Thyroid gland (tissue), 4 donors: ENCODE results near the gene MIEN1. TPM values are rescaled to one million over a fixed set of nuclear protein-coding genes. Genes with fewer than 3 reads are reported as not detected.
A peak's percentile ranks its signal among the peaks of the same experiment; 100 is the strongest.

Source experiments
- DNase-seq, 2 donors: peaks; one replicate each; pipeline ENCODE4 v3.0.0-alpha.2; 2019
- H3K27ac ChIP-seq, 3 donors: fragments of 200-600 bp; sonication (generic); 1 replicate in 2 of 3; 2 replicates in 1 of 3; pipeline ENCODE4 v1.5.1; 2016 to 2019; ENCODE audit warnings: mild to moderate bottlenecking in 1 of 3, moderate library complexity in 1 of 3
- H3K27me3 ChIP-seq: fragments of 200-600 bp; sonication (generic); one replicate; pipeline ENCODE4 v1.5.1; 2019
- H3K36me3 ChIP-seq, 2 donors: fragments of 200-600 bp; sonication (generic); one replicate each; pipeline ENCODE4 v1.5.1; 2016 to 2019
- H3K4me1 ChIP-seq, 2 donors: fragments of 200-600 bp; sonication (generic); one replicate each; pipeline ENCODE4 v1.5.1; 2017 to 2019
- H3K4me3 ChIP-seq, 3 donors: fragments of 200-600 bp; sonication (generic); replicated peaks in 1 of 3; 1 replicate in 2 of 3; 2 replicates in 1 of 3; pipeline ENCODE4 v1.5.1; 2016; ENCODE audit warnings: mild to moderate bottlenecking in 1 of 3
- H3K9me3 ChIP-seq: fragments of 200-600 bp; sonication (generic); one replicate; pipeline ENCODE4 v1.5.1; 2017
- POLR2A ChIP-seq, 2 donors: fragments of 450-650 bp; IDR thresholded peaks; one replicate each; pipeline ENCODE4 v1.6.1; 2017; ENCODE audit warnings: antibody characterized with exemption in 2 of 2, mild to moderate bottlenecking in 2 of 2, moderate library complexity in 1 of 2
- WGBS, 2 donors: methylation state at CpG; one replicate each; pipeline ENCODE4 v1.1.5; 2017; 5-methylcytosine and 5-hydroxymethylcytosine counted together
- intact Hi-C: fragments of 100-400 bp; cut with DNase I; formaldehyde crosslinking; loops from one replicate; pipeline ENCODE4 v1.15.1; 2023
- total RNA-seq, 4 donors: library from RNA; depleted of rRNA; stranded (reverse); fragments of >200 nt; gene quantifications; one replicate each; pipeline ENCODE4 v1.2.3, GENCODE V29; 2016
- TF ChIP-seq, protein P1 (sequence below), 6 experiments: fragments of 200-600 bp in 3 of 6; fragments of 450-650 bp in 3 of 6; sonication (generic) in 3 of 6; IDR thresholded peaks; one replicate each; pipeline ENCODE4 v1.5.1; 2016 to 2019; ENCODE audit warnings: antibody characterized with exemption in 6 of 6, mild to moderate bottlenecking in 2 of 6, inconsistent platforms in 1 of 6, moderate library complexity in 1 of 6

The MIEN1 gene
- total RNA-seq, 4 donors from 2014 or later, result 39.8 to 134 (median 70.3) TPM

DNA sequence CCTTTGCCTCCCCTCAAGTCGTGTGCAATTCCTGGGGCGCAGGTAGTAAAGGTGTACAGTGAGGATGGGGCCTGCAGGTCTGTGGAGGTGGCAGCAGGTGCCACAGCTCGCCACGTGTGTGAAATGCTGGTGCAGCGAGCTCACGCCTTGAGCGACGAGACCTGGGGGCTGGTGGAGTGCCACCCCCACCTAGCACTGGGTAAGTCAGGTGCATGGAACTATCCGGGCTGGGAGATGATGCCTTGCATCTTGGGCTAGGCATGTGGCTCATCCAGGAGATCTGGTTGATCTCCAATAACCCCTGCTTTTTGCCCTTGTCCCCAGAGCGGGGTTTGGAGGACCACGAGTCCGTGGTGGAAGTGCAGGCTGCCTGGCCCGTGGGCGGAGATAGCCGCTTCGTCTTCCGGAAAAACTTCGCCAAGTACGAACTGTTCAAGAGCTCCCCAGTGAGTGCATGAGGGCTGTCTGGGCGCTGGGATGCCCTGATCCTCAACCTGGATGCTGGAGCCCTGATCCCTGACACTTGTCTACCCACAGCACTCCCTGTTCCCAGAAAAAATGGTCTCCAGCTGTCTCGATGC, 12.6 kb upstream of the MIEN1 start:
- TF ChIP-seq, protein P1, sequence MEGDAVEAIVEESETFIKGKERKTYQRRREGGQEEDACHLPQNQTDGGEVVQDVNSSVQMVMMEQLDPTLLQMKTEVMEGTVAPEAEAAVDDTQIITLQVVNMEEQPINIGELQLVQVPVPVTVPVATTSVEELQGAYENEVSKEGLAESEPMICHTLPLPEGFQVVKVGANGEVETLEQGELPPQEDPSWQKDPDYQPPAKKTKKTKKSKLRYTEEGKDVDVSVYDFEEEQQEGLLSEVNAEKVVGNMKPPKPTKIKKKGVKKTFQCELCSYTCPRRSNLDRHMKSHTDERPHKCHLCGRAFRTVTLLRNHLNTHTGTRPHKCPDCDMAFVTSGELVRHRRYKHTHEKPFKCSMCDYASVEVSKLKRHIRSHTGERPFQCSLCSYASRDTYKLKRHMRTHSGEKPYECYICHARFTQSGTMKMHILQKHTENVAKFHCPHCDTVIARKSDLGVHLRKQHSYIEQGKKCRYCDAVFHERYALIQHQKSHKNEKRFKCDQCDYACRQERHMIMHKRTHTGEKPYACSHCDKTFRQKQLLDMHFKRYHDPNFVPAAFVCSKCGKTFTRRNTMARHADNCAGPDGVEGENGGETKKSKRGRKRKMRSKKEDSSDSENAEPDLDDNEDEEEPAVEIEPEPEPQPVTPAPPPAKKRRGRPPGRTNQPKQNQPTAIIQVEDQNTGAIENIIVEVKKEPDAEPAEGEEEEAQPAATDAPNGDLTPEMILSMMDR (IDR thresholded peaks at IDR 0.05), result no peak
- TF ChIP-seq POLR2A (IDR thresholded peaks at IDR 0.05), result no peak

DNA sequence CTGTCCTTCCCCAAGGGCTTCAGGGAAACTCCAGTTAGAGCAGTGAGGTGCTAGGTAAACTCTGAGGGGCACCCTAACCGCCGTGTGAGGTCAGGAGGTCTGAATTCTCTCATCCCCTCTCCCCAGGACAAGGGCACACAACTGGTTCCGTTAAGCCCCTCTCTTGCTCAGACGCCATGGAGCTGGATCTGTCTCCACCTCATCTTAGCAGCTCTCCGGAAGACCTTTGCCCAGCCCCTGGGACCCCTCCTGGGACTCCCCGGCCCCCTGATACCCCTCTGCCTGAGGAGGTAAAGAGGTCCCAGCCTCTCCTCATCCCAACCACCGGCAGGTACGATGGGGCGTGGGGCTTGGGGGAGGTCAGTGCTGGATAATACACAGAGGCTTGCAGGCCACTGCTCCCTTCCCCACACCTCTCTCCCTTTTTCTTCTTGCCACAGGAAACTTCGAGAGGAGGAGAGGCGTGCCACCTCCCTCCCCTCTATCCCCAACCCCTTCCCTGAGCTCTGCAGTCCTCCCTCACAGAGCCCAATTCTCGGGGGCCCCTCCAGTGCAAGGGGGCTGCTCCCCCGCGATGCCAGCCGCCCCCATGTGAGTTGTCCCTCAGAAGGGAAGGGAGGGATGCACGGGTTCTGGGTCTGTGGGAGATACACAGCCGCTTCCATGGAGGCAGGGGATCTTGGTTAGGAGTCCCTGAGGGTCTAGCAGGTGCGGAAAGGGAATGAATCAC, 12.0 kb upstream of the MIEN1 start:
- WGBS, 2 donors, result 89% methylated on average over 15 to 16 of the region's 18 CpGs
- no peaks in the 10 kb centered on the region for H3K27me3 ChIP-seq
- H3K4me1 ChIP-seq, result peaks cover 19 to 25% of the 10 kb centered on the region in 2 donors
- no peak for DNase-seq
- H3K27ac ChIP-seq, result no peak overlapping the region
- intact Hi-C loops, result loop anchor here (5.0 kb wide), 1 partner anchor 110 kb away; no protein-coding TSS in a partner anchor
- no peak for TF ChIP-seq POLR2A (IDR thresholded peaks at IDR 0.05)
- TF ChIP-seq, protein P1 (IDR thresholded peaks at IDR 0.05), result no peak
- no peaks in the 10 kb centered on the region for H3K9me3 ChIP-seq
- peaks cover 0 to 14% of the 10 kb centered on the region in 2 donors for H3K36me3 ChIP-seq
- H3K4me3 ChIP-seq, result no peak overlapping the region

More for the DNA sequence above, 12.6 kb upstream of the MIEN1 start:
- no peaks in the 10 kb centered on the region for H3K9me3 ChIP-seq
- peaks cover 17 to 22% of the 10 kb centered on the region in 2 donors for H3K4me1 ChIP-seq
- no peak for DNase-seq
- intact Hi-C loops, result loop anchor here (5.0 kb wide), 1 partner anchor 111 kb away; no protein-coding TSS in a partner anchor
- H3K27me3 ChIP-seq, result no peaks in the 10 kb centered on the region
- H3K27ac ChIP-seq, result no peak overlapping the region
- 84 to 92% methylated on average over 18 to 21 of the region's 21 CpGs for WGBS, 2 donors
- H3K4me3 ChIP-seq, result no peak overlapping the region
- H3K36me3 ChIP-seq, result peaks cover 0 to 14% of the 10 kb centered on the region in 2 donors

DNA sequence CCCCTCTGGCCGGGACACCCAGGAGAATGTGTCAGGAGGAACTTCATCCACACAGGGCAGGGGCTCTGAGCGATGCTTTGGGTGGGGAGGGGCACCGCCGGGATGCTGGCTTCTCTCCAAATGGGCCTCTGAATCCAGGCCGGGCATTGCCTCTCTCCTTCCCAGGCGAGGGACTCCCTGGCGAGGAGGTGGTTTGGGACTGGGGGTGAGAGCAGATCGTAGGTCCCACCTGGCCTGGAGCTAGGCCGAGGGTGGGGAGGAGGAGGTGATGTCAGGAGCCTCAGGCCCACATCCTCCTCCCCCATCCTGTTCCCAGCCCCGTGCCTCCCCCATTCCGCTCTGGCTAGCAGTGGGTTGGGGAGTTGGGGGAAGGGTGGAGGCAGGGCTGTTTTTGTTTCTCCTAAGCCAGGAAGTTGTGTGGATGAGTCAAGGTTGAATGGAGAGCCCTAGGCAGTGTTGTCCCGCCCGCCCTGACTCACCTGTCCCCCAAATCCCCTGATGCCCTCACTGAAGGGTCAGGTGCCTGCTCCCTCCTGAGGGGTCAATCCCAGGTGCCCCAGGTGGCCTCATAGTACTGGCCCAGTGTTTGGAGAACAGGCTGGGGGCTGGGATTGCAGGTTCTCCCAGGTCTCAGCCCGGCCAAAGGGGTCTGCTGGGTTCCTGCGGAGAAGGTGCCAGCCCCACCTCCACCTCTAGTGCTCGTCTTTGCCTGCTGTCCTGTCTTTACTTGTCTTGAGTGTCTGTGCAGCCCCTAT, 10.2 kb upstream of the MIEN1 start:
- Histone ChIP-seq H3K36me3 (peaks cover 0 to 12% of the 10 kb centered on the region in 2 donors), H3K4me1 (peaks cover 21 to 28% of the 10 kb centered on the region in 2 donors), H3K4me3 (peak overlapping the region in 1 of 3 donors; percentile 49), H3K9me3 (no peaks in the 10 kb centered on the region), H3K27ac (peak overlapping the region in 1 of 3 donors; percentile 84), H3K27me3 (no peaks in the 10 kb centered on the region)
- DNase-seq, result peak; percentile 27 to 44
- intact Hi-C loops, result loop anchor here (5.0 kb wide), 1 partner anchor 108 kb away; no protein-coding TSS in a partner anchor
- TF ChIP-seq, protein P1 (IDR thresholded peaks at IDR 0.05), result no peak
- TF ChIP-seq POLR2A (IDR thresholded peaks at IDR 0.05), result no peak
- WGBS, 2 donors, result 40 to 65% methylated on average over 8 to 14 of the region's 16 CpGs

DNA sequence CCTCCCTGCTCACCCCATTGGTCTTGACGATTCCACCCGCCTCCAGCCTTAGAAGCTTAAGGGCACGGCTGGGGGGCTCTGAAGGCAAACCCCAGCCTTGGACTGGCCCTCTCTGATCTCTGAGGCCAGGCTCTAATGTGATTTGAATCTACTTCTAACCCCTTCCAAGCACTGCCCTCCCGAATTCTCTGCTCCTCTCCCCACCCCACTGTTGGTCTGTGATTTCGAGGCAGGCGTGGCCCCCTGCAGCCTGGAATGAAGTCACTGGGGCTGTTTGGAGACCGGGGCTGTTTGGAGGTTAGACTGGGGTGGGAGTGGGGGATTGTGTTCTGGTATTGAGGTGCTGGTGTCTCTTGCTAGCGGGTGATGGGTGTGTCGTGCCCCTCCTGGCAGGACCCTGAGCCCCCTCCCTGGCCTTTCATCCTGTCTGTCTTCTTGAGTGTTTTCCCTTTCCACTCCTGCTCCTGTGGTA, 9.6 kb upstream of the MIEN1 start:
- peaks cover 21 to 28% of the 10 kb centered on the region in 2 donors for H3K4me1 ChIP-seq
- TF ChIP-seq POLR2A (IDR thresholded peaks at IDR 0.05), result no peak
- TF ChIP-seq, protein P1 (IDR thresholded peaks at IDR 0.05), result no peak
- peaks cover 0 to 6% of the 10 kb centered on the region in 2 donors for H3K36me3 ChIP-seq
- H3K4me3 ChIP-seq, result peak overlapping the region in 1 of 3 donors; percentile 49
- intact Hi-C loops, result loop anchor here (5.0 kb wide), 1 partner anchor 108 kb away; no protein-coding TSS in a partner anchor
- H3K9me3 ChIP-seq, result no peaks in the 10 kb centered on the region
- H3K27me3 ChIP-seq, result no peaks in the 10 kb centered on the region
- peak overlapping the region; percentile 4 to 84 (median 58) for H3K27ac ChIP-seq
- whole genome bisulfite sequencing, 2 donors, result 35 to 41% methylated on average over 8 to 9 of the region's 9 CpGs
- DNase-seq, result no peak
